ENCODE results near the gene NECTIN2.
"Not testable (repeated sequence)": the region's sequence is repeated elsewhere in the genome, so short reads cannot be mapped to it uniquely, and the experiment has no call there.

The NECTIN2 gene

DNA sequence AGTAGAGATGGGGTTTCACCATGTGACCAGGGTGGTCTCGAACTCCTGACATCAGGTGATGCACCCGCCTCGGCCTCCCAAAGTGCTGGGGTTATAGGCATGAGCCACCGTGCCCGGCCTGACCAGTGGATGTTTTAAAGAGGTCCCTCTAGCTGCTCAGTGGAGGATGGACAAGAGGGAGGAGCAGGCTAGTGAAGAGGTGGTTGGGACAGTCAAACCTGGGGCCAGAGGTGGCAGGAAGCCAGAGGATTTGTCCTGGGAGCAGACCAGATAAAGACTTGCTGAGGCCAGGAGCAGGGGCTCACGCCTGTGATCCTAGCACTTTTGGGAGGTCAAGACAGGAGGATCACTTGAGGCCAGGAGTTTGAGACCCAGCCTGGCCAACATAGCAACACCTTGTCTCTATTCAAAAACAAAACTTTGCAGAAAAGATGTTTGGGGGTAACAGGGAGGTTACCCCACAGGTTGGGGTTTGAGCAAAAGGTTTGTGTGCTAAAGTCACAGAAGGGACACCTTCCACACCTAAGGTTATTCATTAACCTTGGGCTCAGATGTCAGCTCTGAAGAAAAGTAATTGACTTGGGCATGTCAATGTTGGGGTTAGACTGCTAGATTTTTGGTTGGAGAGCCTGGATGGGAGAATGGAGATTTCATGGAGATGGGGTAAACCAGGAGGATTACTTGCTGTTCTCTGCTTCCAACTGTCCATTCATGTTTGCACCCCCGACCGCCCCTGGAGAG lies 28.2 kb upstream of the NECTIN2 start:
- no peak for DNase-seq

DNA sequence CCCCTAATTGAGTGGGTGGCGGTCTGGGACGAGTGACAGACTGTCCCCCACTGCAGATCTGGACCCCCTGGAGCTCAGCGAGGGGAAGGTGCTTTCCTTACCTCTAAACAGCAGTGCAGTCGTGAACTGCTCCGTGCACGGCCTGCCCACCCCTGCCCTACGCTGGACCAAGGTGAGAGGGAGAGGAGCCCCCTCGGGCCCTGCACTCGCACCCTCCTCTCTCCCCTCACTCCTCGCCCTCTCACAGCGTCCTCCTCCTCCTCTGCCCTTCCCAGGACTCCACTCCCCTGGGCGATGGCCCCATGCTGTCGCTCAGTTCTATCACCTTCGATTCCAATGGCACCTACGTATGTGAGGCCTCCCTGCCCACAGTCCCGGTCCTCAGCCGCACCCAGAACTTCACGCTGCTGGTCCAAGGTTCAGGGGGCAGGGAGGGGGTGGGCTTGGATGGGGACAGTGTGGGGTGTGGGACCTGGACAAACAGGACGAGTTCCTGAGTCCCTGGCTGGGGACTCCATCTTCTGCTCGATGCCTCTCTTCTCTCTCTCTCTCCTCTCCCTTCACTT lies 27.5 kb upstream of the NECTIN2 start:
- DNase-seq, result no peak

DNA sequence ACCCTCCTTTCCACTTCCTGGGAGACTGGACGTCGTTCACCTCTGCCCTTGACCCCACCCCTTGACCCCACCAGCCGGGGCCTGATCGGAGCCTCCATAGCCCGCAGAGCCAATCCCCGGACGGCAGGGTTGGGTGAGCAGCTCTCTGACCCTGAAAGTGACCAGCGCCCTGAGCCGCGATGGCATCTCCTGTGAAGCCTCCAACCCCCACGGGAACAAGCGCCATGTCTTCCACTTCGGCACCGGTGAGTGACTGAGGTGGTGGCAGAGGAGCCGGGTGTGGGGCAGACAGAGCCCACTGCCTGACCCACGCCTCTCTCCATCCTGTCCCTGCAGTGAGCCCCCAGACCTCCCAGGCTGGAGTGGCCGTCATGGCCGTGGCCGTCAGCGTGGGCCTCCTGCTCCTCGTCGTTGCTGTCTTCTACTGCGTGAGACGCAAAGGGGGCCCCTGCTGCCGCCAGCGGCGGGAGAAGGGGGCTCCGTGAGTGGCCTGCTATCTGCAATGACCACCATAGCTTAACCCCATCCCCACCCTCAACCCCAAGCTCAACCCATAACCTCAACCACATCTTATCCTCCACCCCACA lies 26.8 kb upstream of the NECTIN2 start:
- DNase-seq, result no peak

DNA sequence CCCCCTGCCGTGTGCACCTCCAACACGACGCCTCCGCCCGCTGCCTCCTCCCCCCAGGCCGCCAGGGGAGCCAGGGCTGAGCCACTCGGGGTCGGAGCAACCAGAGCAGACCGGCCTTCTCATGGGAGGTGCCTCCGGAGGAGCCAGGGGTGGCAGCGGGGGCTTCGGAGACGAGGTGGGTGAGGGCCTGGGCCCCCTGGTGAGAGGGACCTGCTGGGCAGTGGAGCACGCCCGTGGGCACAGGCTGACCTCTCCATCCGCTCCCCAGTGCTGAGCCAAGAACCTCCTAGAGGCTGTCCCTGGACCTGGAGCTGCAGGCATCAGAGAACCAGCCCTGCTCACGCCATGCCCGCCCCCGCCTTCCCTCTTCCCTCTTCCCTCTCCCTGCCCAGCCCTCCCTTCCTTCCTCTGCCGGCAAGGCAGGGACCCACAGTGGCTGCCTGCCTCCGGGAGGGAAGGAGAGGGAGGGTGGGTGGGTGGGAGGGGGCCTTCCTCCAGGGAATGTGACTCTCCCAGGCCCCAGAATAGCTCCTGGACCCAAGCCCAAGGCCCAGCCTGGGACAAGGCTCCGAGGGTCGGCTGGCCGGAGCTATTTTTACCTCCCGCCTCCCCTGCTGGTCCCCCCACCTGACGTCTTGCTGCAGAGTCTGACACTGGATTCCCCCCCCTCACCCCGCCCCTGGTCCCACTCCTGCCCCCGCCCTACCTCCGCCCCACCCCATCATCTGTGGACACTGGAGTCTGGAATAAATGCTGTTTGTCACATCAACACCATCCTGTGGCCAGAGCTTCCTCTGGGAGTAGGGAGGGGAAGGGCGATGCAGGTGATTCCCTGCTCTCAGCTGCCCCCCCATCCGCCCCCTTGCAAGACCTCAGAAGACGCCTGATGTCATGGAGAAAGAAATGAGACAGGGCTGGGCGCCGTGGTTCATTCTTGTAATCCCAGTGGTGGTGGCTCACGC lies 25.2 kb upstream of the NECTIN2 start:
- DNase-seq, result no peak

DNA sequence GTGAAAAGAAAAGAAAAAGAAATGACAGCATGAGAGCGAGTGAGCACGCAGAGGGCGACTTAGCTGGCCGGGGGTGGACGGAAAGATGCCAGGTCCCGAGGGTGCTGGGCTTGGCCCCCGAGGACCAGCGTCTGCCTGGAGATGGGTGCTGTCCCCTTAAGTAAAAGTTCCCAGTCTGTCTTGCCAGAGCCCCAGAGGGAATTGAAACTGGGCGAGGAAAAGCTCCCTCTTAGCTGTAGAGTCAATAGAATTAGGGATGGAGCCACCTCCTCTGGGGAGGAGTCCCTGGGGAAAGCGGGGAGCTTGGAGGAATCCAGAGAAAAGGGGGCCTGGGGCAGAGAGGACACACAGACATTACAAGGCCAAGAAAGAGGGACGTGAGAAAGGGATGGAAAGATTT lies 23.9 kb upstream of the NECTIN2 start:
- no peak for DNase-seq

DNA sequence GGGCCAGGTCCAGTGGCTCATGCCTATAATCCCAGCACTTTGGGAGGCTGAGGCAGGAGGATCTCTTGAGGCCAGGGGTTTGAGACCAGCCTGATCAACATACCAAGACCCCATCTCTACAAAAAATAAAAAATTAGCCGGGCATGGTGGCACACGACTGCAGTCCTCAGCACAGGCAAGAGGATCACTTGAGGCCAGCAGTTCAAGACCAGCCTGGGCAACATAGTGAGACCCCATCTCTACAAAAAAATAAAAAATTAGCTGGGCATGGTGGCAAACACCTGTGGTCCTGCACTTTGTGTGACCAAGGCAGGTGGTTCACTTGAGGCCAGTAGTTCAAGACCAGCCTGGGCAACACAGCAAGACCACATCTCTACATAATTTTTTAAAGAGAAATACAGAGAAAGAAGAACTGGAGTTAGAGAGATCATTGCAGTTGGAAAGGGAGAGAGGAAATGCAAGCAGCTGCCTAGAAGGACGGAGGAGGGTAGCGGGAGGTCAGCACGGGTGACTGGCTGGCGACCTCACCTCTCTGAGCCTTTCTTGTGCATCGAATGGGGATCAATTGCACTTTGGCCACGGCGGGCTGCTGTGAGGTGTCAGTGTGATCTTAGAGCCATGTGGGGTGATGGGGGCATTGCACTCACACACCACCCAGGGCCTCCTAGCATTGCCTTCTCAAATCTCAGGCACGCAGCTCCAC lies 23.3 kb upstream of the NECTIN2 start:
- DNase-seq, result no peak

DNA sequence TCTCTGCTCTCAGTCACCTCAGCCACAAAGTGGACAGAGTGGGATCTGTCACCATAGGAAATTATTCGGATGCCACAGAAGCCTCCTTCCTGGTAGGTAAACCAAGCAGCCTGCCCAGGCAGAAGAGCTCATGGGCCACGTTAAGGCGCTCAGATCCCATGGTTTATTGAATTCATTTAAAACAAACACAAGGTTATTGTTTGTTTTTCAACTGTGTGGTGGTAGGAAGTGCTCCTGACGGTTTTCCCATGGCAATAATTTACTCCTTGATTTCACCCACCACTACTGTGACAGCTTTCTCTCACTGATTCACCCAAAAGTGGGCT lies 22.8 kb upstream of the NECTIN2 start:
- no peak for DNase-seq

DNA sequence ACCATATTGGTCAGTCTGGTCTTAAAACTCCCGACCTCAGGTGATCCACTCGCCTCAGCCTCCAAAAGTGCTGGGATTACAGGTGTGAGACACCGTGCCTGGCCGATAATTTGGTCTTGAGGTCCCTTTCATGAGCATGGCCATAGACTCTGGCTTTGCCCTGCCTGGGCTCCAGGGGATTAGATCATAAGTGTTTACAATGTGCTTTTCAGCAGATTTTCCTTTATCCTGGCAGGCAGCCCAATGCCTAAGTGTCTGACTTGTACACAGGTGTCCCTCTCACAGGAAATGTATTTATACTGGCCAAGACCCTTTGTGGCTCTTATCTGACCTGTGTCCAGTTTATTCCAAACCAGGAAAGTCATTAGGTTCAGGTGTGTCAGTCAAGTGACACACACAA lies 21.3 kb upstream of the NECTIN2 start:
- no peak for DNase-seq

DNA sequence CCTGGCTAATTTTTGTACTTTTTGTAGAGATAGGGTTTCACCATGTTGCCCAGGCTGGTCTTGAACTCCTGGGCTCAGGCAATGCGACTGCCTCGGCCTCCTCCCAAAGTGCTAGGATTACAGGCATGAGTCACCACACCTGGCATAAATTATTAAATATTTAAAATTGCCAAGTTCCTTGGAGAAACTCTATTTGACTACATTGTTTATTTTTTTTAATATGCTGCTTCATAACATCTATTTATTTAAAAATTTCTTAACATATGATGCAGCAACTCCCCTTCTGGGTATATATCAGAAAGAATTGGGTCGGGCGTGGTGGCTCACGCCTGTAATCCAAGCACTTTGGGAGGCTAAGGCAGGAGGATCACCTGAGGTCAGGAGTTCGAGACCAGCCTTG lies 13.2 kb upstream of the NECTIN2 start:
- not testable (repeated sequence) for DNase-seq

DNA sequence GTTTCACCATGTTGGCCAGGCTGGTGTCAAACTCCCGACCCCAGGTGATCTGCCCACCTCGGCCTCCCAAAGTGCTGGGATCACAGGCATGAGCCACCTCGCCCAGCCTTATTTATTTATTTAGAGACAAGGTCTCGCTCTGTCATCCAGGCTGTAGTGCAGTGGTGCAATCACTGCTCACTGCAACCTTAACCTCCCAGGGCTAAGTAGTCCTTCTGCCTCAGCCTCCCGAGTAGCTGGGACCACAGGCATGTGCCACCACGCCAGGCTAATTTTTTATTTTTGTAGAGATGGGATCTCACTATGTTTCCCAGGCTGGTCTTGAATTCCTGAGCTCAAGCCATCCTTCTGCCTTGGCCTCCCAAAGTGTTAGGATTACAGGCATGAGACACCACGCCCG lies 11.7 kb upstream of the NECTIN2 start:
- DNase-seq, result not testable (repeated sequence)

DNA sequence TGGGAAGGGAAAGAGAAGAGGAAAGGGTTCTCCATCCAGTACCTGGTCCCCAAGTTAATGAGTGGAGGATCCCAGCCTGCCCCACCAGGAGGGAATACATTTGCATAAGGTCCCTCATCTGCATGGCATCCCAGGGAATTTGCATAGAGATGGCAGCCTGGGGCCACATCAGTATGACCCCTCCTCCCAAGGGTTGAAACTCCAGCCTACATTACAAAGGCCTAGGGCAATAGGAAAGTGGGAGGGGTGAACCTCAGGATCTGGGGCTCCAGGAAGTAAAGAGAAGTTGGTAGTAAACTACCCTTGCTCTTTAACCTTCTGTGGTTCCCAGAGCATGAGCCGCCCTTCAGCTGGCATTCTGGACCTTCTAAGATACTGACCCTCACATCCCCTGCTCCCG lies 6.8 kb upstream of the NECTIN2 start:
- no peak for DNase-seq

DNA sequence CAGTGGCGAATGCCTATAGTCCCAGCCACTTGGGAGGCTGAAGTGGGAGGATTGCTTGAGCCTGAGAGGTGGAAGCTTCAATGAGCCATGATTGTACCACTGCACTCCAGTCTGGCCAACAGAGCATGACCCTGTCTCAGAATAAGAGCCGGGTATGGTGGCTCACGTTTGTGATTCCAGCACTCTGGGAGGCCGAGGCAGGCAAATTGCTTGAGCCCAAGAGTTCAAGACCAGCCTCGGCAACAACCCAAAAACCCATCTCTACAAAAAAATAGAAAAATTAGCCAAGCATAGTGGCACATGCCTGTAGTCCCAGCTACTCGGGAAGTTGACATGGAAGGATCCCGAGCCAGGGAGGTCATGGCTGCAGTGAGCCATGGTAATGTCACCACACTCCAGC lies 5.3 kb upstream of the NECTIN2 start:
- no peak for DNase-seq

DNA sequence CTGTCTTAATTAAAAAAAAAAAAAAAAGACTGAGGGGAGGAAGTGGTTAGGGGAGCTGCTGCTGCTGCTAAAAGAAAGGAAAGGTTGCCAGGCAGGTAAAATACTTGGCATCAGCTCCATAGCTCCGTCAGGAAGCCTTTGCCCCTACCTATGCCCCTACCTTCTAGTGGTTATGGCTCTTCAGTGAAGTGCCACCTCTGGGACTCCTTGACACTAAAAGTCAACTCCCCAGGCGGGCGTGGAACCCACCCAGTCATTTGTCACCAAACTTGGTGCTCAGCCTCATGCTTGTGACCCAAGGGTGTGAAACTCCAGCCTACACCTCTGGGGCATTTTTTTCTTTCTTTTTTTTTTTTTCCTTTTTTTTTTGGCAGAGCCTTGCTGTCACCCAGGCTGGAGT lies 4.9 kb upstream of the NECTIN2 start:
- no peak for DNase-seq

DNA sequence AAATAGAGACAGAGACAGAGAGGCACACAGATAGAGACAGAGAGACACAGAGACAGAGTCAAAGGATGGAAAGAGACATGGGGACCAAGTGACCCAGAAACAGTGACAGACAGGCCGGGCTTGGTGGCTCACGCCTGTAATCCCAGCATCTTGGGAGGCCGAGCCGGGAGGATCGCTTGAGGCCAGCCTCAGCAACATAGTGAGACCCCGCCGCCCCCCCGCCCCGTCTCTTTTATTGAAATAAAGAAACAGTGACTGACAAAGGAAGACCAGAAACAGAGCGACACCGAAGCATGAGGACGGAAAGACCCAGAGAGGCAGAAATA lies 848 bp upstream of the NECTIN2 start:
- DNase-seq, result no peak

DNA sequence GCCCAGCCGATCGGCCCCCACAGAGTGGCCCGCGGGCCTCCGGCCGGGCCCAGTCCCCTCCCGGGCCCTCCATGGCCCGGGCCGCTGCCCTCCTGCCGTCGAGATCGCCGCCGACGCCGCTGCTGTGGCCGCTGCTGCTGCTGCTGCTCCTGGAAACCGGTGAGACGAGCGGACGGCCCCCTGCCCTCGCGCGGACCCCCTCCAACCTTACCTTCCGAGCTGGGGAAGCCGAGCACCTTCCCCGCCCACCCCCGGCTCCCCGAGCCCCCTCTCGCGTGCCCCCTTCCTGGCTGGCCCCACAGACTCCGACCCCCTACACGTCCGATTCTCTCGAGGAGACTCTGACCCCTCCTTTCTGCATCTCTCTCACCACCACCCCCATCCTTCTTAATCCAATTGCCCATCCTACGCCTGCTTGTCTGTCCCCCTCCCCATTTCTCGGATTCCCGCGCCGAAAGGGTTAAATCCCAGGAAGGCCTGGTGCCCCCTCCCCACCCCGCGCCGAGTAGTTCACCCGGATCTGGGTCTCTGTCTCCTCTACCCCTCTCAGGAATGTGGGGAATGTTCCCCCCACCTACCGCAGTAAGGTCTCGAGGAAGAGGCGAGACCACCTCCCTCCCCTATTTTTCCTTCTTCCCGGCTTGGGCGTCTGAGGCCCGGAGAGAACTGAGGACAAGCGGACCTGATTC lies 502 bp downstream of the NECTIN2 start:
- peak; percentile 51 for DNase-seq

DNA sequence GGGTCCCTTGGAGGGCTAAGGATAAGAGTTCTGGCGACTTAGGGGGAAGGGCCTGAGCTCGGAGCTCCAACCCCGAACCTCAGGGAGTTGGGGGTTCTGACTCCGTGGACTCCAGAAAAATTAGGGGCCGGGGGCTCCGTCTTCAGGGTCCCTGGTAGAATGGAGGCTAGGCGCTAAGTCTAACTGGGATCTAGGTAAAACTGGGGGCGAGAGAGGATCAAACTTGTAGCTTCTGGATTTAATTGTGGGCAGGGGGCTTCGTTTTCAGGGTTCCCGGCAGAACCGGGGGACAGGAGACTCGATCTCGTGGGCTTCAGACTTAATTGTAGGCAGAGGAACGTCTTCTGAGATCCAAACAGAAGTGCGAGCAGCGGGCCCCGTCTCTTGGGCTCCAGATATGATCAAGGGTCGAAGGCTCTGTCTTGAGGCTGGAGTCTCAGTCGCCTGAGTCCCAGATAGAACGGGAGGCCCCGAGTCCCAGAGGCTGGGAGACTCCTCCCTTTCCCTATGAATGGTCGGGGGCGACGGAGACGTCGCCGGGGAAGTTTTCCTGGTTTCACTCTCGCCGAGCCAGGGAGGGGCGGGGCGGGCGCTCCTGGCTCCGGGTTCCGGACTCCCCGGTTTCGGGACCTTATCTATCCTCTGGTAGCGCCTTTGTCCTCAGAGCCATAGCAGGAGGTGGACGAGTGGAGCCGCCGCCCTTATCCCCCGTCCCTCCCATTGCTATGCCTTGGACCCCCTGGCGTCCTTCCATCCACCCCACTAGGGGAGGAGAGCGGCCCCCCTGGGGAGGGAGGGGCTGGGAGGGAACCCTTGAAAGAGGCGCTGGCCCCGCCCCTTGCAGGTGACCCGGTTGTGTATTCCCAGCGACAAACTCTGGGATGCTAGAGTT lies 1.3 kb downstream of the NECTIN2 start:
- peak; percentile 78 for DNase-seq

DNA sequence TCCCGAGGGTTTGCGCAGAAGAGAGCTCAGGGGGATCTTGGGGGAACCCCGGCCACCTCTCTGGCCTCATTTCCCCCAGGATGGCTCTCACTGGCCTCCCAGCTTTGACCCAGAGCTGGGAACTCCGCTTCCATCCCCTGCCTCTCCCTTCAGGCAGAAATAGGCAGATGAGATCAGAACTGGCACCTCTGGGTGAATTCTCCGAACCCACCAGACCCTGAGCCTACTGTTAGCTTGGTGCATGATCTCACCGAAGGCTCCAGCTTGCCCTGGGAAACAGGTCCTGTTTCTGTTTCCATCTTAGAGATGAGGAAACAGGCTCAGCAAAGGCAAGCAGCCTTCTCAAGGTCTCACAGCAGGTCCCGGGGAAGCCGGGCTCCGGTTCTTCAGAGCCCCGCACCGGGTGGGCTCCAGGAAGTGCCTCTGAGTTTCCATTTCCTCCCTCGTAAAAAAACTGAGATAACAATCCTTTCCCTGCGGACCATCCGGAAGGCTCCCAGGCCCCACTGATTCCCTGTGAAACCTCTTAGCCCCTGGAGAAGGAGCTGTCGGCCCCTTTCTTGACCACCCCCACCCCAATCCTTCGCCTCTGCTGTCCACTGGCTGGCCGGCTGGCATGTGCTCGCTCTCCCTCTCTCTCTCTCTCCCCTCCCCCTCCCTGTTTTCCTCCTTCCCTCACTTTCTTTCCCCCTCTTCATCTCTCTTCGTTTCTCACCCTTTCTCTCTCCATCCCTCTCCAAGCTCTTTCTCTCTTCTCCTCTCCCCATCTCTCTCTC lies 2.1 kb downstream of the NECTIN2 start:
- peak; percentile 53 for DNase-seq

DNA sequence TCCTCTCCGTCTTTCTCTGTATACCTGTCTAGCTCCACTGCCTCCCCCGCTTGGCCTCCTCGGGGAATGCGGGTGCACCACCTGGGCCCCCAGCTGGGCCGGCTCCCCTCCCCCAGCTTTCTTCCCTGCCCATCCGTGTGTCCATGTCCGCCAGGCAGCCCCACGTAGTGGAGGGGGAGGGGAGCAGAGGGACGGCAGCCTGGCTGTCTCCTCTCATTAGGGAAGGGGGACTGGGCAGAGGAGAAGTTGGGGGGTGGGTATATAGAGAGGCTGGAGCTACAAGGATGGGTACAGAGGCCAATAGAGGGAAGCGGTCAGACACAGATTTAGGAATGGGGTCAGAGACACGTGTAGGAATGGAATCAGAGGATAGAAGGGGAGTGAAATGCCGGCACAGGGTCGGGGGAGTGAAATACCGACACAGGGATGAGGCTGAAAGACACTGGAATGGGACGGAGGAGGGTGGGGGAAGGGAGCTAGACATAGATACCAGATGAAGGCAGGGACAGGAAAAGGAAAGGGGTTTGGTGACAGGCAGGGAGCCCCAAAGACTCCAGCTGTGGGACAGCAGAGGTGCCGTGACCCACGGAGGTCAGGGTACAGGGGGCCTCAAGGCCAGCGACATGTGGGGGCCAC lies 2.8 kb downstream of the NECTIN2 start:
- DNase-seq, result peak; percentile 42

DNA sequence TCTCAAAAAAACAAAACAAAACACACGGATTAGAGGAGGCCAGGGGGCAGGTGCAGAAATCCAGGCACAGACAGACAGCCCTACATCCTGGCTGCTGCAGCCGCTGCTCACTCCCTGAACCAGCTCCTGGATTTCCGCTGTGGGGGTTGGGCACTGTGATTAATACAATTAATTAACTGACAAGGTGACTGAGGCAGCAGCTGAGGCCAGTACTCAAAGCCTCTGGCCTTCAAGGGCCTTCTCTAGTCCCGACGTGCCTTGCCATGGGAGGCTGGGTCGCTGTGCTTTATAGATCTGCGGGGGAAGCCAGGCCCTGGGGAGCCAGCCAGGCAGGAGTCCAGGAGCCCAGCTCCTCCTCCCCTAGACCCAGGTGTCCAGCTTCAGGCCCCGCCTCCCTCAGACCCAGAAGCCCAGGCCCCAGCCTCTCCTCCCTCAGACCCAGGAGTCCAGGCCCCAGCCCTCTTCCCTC lies 4.6 kb downstream of the NECTIN2 start:
- no peak for DNase-seq

DNA sequence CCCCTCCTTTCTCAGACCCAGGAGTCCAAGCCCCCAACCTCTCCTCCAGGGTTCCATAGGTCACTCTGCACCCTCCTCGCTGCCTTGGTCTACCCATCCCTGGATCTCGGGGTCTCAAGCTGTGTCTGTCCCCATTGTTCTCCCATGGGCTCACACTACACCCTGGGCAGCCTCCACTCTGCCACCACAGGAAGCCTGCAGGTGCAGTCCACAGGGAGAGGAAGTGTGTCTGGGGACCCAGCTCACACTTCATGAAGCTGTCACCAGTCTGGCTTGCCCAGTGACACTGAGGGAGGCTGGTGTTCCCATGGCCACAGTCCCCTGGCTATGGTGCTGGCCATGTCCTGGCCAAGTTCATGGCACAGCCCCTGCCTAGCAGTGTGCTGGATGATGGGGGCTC lies 5.3 kb downstream of the NECTIN2 start:
- no peak for DNase-seq
